ENCODE measurements around the gene SIRPB2. TPM values are rescaled to one million over a fixed set of nuclear protein-coding genes. Genes with fewer than 3 reads are reported as not detected.

The SIRPB2 gene
- polyA plus RNA-seq, 3 donors from 2014 or later, result 0.60 to 0.95 (median 0.63) TPM

- Mint-ChIP-seq H3K36me3 (peaks cover 7 to 21% (median 14%) of the 10 kb centered on the region in 3 donors), H3K27me3 (ENCODE audit: low read depth in 3 of 3) (peaks cover 0 to 1% (median 1%) of the 10 kb centered on the region in 3 donors), H3K4me1 (peaks cover 30 to 50% of the 10 kb centered on the region in 2 donors), H3K4me3 (no peak overlapping the region), H3K9me3 (no peaks in the 10 kb centered on the region), H3K27ac (no peak overlapping the region)
- DNase-seq, result no peak
Observed at GRCh38 chr20:1462001-1462400, 29.2 kb downstream of the SIRPB2 start.

GRCh38 chr20:1460275-1460674 is 30.9 kb downstream of the SIRPB2 start:
- Mint-ChIP-seq H3K27me3 (ENCODE audit: low read depth in 3 of 3) (no peaks in the 10 kb centered on the region), H3K27ac (no peak overlapping the region), H3K4me1 (peaks cover 21 to 41% of the 10 kb centered on the region in 2 donors), H3K4me3 (no peak overlapping the region), H3K36me3 (peaks cover 8 to 24% (median 21%) of the 10 kb centered on the region in 3 donors), H3K9me3 (no peaks in the 10 kb centered on the region)
- DNase-seq, result no peak

GRCh38 chr20:1457992-1458391 is 33.2 kb downstream of the SIRPB2 start:
- Mint-ChIP-seq H3K27ac (no peak overlapping the region), H3K9me3 (no peaks in the 10 kb centered on the region), H3K4me1 (peaks cover 4 to 18% of the 10 kb centered on the region in 2 donors), H3K4me3 (no peak overlapping the region), H3K27me3 (ENCODE audit: low read depth in 3 of 3) (no peaks in the 10 kb centered on the region), H3K36me3 (peaks cover 30 to 47% (median 42%) of the 10 kb centered on the region in 3 donors)
- no peak for DNase-seq

GRCh38 chr20:1456300-1456699 is 34.9 kb downstream of the SIRPB2 start:
- no peak overlapping the region for H3K27ac Mint-ChIP-seq
- DNase-seq, result no peak
- H3K4me1 Mint-ChIP-seq, result peaks cover 4 to 13% of the 10 kb centered on the region in 2 donors
- no peaks in the 10 kb centered on the region for H3K27me3 Mint-ChIP-seq (ENCODE audit: low read depth in 3 of 3)
- H3K9me3 Mint-ChIP-seq, result no peaks in the 10 kb centered on the region
- peaks cover 47 to 64% (median 54%) of the 10 kb centered on the region in 3 donors for H3K36me3 Mint-ChIP-seq
- no peak overlapping the region for H3K4me3 Mint-ChIP-seq

GRCh38 chr20:1450926-1451491 is 40.2 kb downstream of the SIRPB2 start:
- Mint-ChIP-seq H3K4me1 (no peaks in the 10 kb centered on the region), H3K27me3 (ENCODE audit: low read depth in 3 of 3) (no peaks in the 10 kb centered on the region), H3K4me3 (no peak overlapping the region), H3K27ac (no peak overlapping the region), H3K9me3 (no peaks in the 10 kb centered on the region), H3K36me3 (peaks cover 53 to 81% (median 61%) of the 10 kb centered on the region in 3 donors)
- no peak for DNase-seq

GRCh38 chr20:1449370-1449769 is 41.9 kb downstream of the SIRPB2 start:
- DNase-seq, result no peak
- Mint-ChIP-seq H3K27ac (no peak overlapping the region), H3K36me3 (peaks cover 53 to 86% (median 56%) of the 10 kb centered on the region in 3 donors), H3K27me3 (ENCODE audit: low read depth in 3 of 3) (no peaks in the 10 kb centered on the region), H3K4me3 (no peak overlapping the region), H3K9me3 (no peaks in the 10 kb centered on the region), H3K4me1 (no peaks in the 10 kb centered on the region)

- Mint-ChIP-seq H3K9me3 (no peaks in the 10 kb centered on the region), H3K4me1 (no peaks in the 10 kb centered on the region), H3K36me3 (peaks cover 50 to 85% (median 53%) of the 10 kb centered on the region in 3 donors), H3K27ac (no peak overlapping the region), H3K27me3 (ENCODE audit: low read depth in 3 of 3) (no peaks in the 10 kb centered on the region), H3K4me3 (no peak overlapping the region)
- no peak for DNase-seq
Observed at GRCh38 chr20:1448081-1448620, 43.1 kb downstream of the SIRPB2 start.

- no peaks in the 10 kb centered on the region for H3K27me3 Mint-ChIP-seq (ENCODE audit: low read depth in 3 of 3)
- H3K4me1 Mint-ChIP-seq, result no peaks in the 10 kb centered on the region
- no peak overlapping the region for H3K27ac Mint-ChIP-seq
- no peak for DNase-seq
- H3K9me3 Mint-ChIP-seq, result no peaks in the 10 kb centered on the region
- peaks cover 51 to 83% (median 54%) of the 10 kb centered on the region in 3 donors for H3K36me3 Mint-ChIP-seq
- H3K4me3 Mint-ChIP-seq, result no peak overlapping the region
Observed at GRCh38 chr20:1446536-1446935, 44.7 kb downstream of the SIRPB2 start.

GRCh38 chr20:1443085-1443484 is 48.1 kb downstream of the SIRPB2 start:
- no peak overlapping the region for H3K27ac Mint-ChIP-seq

GRCh38 chr20:1442304-1442703 is 48.9 kb downstream of the SIRPB2 start:
- peaks cover 0 to 6% (median 1%) of the 10 kb centered on the region in 3 donors for H3K27me3 Mint-ChIP-seq (ENCODE audit: low read depth in 3 of 3)
- H3K27ac Mint-ChIP-seq, result no peak overlapping the region
- no peaks in the 10 kb centered on the region for H3K9me3 Mint-ChIP-seq
- no peak for DNase-seq
- peaks cover 44 to 70% (median 44%) of the 10 kb centered on the region in 3 donors for H3K36me3 Mint-ChIP-seq
- peaks cover 3 to 6% of the 10 kb centered on the region in 2 donors for H3K4me1 Mint-ChIP-seq
- H3K4me3 Mint-ChIP-seq, result no peak overlapping the region

More at GRCh38 chr20:1443085-1443484, 48.1 kb downstream of the SIRPB2 start:
- peaks cover 44 to 77% (median 49%) of the 10 kb centered on the region in 3 donors for H3K36me3 Mint-ChIP-seq
- H3K9me3 Mint-ChIP-seq, result no peaks in the 10 kb centered on the region
- no peak overlapping the region for H3K4me3 Mint-ChIP-seq
- peaks cover 2 to 6% of the 10 kb centered on the region in 2 donors for H3K4me1 Mint-ChIP-seq
- peaks cover 0 to 6% (median 0%) of the 10 kb centered on the region in 3 donors for H3K27me3 Mint-ChIP-seq (ENCODE audit: low read depth in 3 of 3)
- no peak for DNase-seq

GRCh38 chr20:1441133-1441532 is 50.1 kb downstream of the SIRPB2 start:
- Mint-ChIP-seq H3K27ac (no peak overlapping the region), H3K36me3 (peaks cover 35 to 59% (median 36%) of the 10 kb centered on the region in 3 donors), H3K9me3 (no peaks in the 10 kb centered on the region), H3K27me3 (ENCODE audit: low read depth in 3 of 3) (peaks cover 0 to 7% (median 6%) of the 10 kb centered on the region in 3 donors), H3K4me3 (no peak overlapping the region), H3K4me1 (peaks cover 6% of the 10 kb centered on the region in 2 donors)
- no peak for DNase-seq

- Mint-ChIP-seq H3K27ac (no peak overlapping the region), H3K9me3 (no peaks in the 10 kb centered on the region), H3K36me3 (peaks cover 25 to 48% (median 35%) of the 10 kb centered on the region in 3 donors), H3K27me3 (ENCODE audit: low read depth in 3 of 3) (peaks cover 2 to 11% (median 10%) of the 10 kb centered on the region in 3 donors), H3K4me3 (no peak overlapping the region), H3K4me1 (peaks cover 9% of the 10 kb centered on the region in 2 donors)
- no peak for DNase-seq
Observed at GRCh38 chr20:1440024-1440423, 51.2 kb downstream of the SIRPB2 start.

GRCh38 chr20:1438361-1438760 is 52.9 kb downstream of the SIRPB2 start:
- H3K27ac Mint-ChIP-seq, result no peak overlapping the region
- H3K27me3 Mint-ChIP-seq (ENCODE audit: low read depth in 3 of 3), result peaks cover 5 to 18% (median 17%) of the 10 kb centered on the region in 3 donors
- H3K4me3 Mint-ChIP-seq, result no peak overlapping the region
- DNase-seq, result no peak
- peaks cover 14 to 33% (median 25%) of the 10 kb centered on the region in 3 donors for H3K36me3 Mint-ChIP-seq
- peaks cover 18 to 24% of the 10 kb centered on the region in 2 donors for H3K4me1 Mint-ChIP-seq
- no peaks in the 10 kb centered on the region for H3K9me3 Mint-ChIP-seq

GRCh38 chr20:1437235-1437904 is 53.9 kb downstream of the SIRPB2 start:
- H3K36me3 Mint-ChIP-seq, result peaks cover 8 to 25% (median 17%) of the 10 kb centered on the region in 3 donors
- no peak overlapping the region for H3K27ac Mint-ChIP-seq
- H3K4me1 Mint-ChIP-seq, result peaks cover 19 to 24% of the 10 kb centered on the region in 2 donors
- DNase-seq, result peak; percentile 66 to 73 (median 68)
- H3K9me3 Mint-ChIP-seq, result no peaks in the 10 kb centered on the region
- peak overlapping the region in 1 of 5 donors; percentile 17 for H3K4me3 Mint-ChIP-seq
- H3K27me3 Mint-ChIP-seq (ENCODE audit: low read depth in 3 of 3), result peaks cover 10 to 23% (median 23%) of the 10 kb centered on the region in 3 donors
